HG02759 (cell line): ENCODE measurements around the gene MYOF.
"Not testable (repeated sequence)": the region's sequence is repeated elsewhere in the genome, so short reads cannot be mapped to it uniquely, and the experiment has no call there.

Experiments
- ATAC-seq: cut with Tn5 transposase; IDR thresholded peaks from one replicate; pipeline ENCODE4 v1.9.1; 2021; ENCODE audit warnings: mild to moderate bottlenecking, moderate library complexity; ENCODE audit not compliant: unreplicated experiment

The MYOF gene

DNA sequence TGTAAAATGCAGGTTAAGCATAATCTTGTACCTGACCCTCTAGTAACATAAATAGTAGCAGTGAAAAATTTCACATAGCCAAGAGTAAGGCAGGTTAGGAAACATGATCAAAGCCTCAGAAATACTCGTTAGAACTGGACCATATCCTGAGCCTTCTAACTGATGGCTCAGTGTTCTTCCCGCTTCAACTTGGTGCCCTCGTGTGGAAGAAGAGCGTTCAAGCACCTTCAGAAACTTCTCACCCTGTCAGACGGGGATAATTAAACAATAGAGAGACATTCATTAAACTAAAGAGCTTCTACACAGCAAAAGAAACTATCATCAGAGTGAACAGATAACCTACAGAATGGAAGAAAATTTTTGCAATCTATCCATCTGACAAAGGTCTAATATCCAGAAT, 124.5 kb downstream of the MYOF start:
- no peak for ATAC-seq

DNA sequence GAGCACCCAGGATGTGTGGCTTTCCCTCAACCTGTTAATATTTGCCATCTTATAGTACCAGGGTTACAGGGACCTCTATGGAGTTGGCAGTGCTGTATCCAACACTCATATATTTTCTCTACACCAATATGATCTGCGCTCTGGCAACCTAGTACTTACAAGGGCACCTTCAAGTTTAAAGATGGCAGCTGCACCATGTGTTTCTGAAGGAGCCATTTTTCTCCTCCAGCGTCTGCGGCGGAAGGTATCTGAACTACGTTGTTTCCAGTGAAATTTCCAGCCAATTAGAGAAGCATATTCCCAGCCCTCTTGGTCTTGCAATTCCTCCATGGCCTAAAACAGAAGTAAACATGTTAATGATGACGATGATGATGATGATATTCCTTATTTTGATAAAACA, 125.6 kb downstream of the MYOF start:
- ATAC-seq = no peak

DNA sequence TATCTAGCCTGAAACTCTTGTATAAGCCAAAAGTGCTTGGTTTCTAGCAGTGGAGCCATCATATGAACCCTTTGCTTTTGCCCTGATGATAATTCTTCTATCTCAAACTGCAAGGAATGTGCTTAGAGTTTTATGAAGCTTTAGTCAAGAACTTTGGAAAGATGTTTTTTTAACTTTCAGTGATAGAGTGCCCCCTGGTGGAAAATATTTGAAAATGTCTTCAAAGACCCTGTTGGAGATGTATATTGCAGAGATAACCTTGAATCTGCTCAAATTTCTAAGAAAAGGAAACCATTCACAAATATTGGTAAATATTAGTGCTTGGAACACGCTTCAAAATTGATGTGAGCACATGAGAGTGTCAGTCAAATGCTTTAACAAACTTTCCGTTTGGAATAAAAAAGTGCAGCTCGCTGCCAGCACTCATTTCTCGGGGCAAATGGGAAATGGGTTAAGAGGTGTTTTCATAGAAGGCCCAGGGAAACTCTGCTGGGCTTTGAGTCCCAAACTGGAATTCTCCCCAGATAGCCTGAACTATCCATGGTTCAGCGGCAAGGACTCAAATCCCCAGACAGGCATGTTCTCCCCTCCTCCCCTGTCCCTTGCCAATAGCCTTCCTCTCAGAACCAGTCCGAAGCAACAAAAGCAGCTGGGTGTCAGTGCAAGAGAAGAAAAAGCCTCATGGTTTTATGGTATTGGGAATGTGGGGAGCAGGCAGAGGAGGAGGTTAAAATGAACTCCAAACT, 129.3 kb downstream of the MYOF start:
- ATAC-seq = no peak

DNA sequence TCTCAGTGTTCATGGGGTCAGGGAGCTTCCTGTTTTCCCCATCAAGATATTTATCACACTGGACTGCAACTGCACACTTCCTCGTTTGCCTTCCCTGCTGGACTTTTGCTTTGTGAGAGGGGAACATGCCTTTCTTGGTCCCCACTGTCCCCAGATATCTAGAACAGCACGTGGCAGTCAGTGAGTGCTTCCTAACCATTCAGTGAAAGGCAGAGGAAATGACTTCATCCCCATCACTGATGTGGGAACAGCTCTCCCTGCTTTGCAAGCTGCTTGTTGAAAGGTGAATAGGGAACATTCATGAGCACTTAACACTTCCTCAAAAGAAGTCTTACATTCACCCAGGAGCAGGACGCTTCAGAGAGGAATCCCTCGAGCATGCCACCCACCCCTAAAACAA, 135.4 kb downstream of the MYOF start:
- no peak for ATAC-seq

DNA sequence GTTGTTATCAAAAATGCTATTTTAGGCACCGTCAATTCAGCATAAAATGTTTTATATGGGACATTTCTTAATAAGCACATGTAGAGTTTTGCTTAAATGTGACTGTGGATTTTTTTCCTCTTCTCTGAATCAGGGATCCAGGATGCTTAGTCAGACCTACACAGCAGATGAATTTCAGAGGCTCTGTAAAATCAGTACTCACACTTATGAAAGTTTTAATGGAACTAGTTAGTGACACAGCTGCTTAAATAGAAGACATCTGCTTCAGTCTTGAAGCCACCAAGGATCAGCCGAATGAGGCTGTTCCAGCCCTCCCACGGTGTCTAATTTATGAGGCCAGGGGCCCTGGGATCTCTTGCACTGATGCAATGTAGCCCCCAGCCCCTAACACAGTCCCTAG, 136.0 kb downstream of the MYOF start:
- ATAC-seq = no peak

DNA sequence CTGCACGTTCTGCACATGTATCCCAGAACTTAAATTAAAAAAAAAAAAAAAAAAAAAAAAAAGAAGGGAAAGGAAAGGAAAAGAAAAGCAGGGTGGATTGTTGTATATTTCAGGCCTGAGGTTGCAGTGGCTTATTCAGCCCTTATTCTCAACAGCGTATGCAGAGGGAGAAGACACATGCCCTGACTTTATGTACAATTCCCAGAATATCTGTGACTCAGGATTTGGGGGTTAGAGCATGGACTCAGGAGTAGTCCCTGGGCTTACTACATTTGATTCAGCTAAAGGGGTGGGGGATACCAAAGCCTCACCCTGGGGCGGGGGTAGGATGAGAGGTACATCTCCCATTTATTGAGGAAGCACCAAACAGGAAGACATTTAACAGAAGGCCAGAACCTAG, 137.4 kb downstream of the MYOF start:
- no peak for ATAC-seq

DNA sequence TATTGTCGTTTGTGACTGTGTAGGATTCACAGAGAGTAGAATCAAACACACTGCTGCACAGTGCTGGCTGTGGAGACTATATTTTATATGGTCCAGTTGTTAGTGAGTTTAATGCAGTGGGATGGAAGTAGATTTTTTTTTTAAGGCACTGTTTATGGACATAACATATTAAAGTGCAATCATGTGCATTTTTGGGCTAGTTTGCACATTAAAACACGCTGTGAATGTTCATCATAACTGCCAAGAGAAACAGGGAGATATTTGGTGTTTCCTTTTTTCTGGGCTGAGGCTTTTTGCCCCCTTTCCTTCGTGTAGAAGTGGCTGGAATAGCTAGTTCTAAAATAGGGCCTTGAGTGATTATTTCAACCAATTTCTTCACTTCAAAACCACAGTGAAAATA, 139.2 kb downstream of the MYOF start:
- no peak for ATAC-seq

GRCh38 chr10:93342366-93342765, 139.8 kb downstream of the MYOF start:
- no peak for ATAC-seq

DNA sequence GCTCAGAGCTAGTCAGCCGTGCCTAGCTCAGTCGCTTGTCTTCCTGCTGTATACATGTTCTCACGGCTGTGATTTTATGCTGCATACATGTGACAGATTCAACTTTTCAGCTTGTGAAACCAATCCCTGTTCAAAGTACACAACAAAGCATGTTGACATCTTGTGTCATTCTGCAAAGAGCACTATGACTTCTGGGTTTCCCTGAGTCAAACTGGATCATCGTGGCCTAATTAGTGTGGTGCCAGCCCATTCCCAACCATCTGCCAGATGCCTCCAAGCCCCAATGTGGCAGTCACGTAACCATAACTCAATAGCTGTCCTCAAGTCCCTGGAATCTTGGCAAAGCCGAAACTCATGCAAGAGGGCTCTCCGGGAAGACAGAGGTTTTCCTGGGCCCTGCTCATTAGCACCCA, 144.8 kb downstream of the MYOF start:
- no peak for ATAC-seq

DNA sequence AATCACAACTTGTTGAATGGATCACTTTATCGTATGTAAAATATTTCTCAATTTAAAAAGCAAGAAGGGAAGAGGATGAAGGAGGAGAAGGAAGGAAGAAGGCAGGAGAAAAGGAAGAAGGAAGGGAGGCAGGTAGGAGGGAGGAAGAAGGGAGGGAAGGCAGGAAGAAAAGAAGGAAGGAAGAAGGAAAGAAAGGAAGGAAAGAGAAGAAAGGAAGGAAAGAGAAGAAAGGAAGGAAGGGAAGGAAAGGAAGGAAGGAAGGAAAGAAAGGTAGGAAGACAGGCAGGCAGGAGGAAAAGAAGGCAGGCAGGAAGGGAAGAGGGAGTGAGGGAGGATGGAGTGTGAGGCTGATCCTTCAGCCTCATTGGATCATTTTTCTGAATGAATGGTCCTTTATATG, 145.5 kb downstream of the MYOF start:
- ATAC-seq = no peak

- ATAC-seq = no peak
These were observed 146.0 kb downstream of the MYOF start for GRCh38 chr10:93336110-93336509.

DNA sequence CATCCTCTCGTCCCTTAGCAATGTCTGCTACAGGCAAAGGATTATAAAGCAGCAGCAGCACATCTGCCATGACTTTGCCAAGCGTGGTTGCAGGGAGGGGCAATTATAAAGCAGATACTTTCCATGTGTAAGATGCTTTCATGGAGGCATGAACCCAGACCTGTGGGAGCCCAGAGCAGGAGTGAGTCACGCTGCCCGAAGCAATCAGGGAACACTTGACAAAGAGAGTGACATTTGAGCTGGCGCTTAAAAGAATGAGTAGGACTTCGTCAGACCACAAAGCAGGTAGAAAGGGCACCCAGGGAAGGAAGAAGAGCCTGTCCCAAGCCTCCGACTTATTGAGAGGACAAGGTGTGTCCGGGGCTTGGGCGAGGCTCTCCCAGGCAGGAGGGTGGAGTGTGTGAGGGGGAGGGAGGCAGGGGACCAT, 147.2 kb downstream of the MYOF start:
- no peak for ATAC-seq

DNA sequence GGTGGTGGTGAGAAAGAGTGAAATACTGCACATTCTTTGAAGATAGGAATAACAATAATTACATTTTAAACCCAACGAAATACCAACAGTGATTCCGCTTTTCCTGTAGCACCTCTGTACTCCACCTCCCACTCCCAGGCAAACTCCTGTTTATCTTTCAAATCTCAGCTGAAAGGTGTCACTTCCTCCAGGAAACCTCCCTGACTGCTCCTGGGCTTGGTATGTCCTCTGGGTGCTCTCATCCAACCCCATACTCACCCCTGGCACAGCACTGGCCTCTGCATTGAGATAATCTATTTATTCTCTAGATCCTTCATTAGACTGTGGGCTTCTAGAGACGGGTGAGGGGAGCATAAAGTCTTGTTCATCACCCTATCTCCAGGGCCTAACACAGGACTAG, 148.0 kb downstream of the MYOF start:
- ATAC-seq = no peak

DNA sequence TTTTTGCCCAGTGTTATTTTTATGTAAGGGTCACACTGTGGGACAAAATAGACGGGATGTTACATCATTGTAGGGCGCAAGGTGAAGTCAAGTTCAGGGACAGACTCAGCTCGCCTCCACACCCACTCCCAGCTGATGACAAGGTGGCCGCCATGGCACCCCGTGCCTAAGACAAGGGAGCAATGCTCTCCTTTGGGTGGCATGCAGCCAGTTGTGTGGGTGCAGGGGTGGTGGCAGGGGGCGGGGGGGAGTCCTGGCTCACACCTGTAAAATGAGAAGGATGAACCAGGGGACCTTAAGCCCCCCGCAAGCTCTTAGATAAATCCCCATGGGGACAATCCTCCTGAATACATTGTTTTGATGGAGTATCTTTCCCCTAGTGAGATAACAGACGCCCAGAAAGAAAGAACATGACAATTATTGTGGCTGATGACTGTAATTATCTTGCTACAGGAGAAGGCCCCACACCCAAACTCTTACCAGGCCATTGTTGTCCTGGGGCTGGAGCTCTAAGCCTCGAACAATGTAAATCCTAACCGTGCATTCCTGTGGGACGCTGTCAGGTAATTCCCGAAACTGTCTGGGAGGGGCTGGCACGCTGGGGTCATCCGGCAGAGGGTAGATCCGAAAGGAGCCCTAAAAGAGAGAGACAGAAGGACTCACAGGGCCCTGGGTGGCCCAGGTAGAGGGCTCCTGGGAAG, 148.7 kb downstream of the MYOF start:
- ATAC-seq = no peak

- no peak for ATAC-seq
These were observed 151.3 kb downstream of the MYOF start for GRCh38 chr10:93330824-93331223.

- no peak for ATAC-seq
These were observed 162.2 kb downstream of the MYOF start for GRCh38 chr10:93319896-93320295.

GRCh38 chr10:93319096-93319495, 163.0 kb downstream of the MYOF start:
- no peak for ATAC-seq

- no peak for ATAC-seq
These were observed 166.9 kb downstream of the MYOF start for GRCh38 chr10:93315246-93315645.

GRCh38 chr10:93314656-93315055, 167.5 kb downstream of the MYOF start:
- ATAC-seq = not testable (repeated sequence)

DNA sequence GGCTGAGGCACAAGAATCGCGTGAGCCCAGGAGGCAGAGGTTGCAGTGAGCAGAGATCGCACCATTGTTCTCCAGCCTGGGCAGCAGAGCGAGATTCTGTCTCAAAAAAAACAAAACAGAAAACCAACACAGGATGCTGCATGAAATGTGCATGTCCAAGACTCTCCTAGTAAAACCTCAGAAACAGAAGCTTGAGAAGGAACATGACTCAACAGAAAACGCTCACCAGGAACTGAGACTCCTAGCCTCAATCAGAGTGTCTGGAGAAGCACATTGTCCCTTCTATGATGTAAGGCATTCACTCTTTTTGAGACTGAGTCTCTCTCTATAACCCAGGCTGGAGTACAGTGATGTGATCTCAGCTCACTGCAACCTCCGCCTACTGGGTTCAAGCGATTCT, 168.3 kb downstream of the MYOF start:
- ATAC-seq = no peak

DNA sequence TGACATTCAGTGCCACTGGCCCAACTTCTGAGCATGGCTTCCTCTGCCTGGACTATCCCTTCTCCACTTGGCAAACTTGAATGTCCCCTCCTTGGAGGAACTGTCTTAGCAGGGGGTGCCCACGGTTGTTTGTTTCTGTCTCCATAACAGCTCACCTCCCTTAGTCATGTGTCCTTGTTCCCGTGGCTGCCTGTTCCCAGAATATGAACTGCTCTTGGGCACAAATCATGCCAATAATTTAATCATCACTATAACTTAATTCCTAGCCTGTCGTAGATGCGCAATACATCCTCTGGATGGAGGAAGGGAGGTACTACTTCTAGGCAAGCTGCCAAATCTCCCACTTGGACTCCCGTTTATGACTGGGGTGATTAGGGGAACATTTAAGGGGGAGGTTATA, 173.1 kb downstream of the MYOF start:
- ATAC-seq = no peak

DNA sequence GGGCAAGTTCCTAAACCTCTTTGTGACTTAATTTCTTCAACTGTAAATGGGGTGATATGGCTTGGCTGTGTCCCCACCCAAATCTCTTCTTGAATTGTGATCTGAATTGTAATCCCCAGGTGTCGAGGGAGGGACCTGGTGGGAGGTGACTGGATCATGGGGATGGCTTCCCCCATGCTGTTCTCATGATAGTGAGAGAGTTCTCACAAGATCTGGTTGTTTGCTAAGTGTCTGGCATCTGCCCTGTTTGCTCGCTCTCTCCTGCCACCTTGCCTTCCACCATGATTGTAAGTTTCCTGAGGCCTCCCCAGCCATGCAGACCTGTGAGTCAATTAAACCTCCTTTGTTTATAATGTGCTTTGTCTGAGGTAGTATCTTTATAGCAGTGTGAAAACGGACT, 177.0 kb downstream of the MYOF start:
- no peak for ATAC-seq

- no peak for ATAC-seq
These were observed 181.2 kb downstream of the MYOF start for GRCh38 chr10:93300981-93301380.
